GM19324 (cell line): ENCODE measurements around the gene HOXD10.

Experiments
- ATAC-seq: cut with Tn5 transposase; IDR thresholded peaks from one replicate; pipeline ENCODE4 v1.9.1; 2021; ENCODE audit warnings: mild to moderate bottlenecking, moderate library complexity; ENCODE audit not compliant: unreplicated experiment, low FRiP score

Gene HOXD10

GRCh38 chr2:176147210-176147799, 30.7 kb downstream of the HOXD10 start:
- ATAC-seq, result no peak

GRCh38 chr2:176147800-176148496, 31.4 kb downstream of the HOXD10 start:
- no peak for ATAC-seq

GRCh38 chr2:176148751-176149421, 32.3 kb downstream of the HOXD10 start:
- no peak for ATAC-seq

GRCh38 chr2:176149481-176149938, 32.9 kb downstream of the HOXD10 start:
- ATAC-seq, result no peak

GRCh38 chr2:176149939-176150583, 33.5 kb downstream of the HOXD10 start:
- no peak for ATAC-seq

- no peak for ATAC-seq
Measured at GRCh38 chr2:176150584-176151441, 34.2 kb downstream of the HOXD10 start.

- no peak for ATAC-seq
Measured at GRCh38 chr2:176151442-176152287, 35.1 kb downstream of the HOXD10 start, which contains the start of gene HOXD4. Gene HOXD4 (plus strand): TSS chr2:176151550. CDS start chr2:176151634, 84 bp downstream.

- no peak for ATAC-seq
Measured at GRCh38 chr2:176152350-176153181, 36.0 kb downstream of the HOXD10 start.

- no peak for ATAC-seq
Measured at GRCh38 chr2:176154576-176155252, 38.1 kb downstream of the HOXD10 start.

- no peak for ATAC-seq
Measured at GRCh38 chr2:176155356-176156044, 38.9 kb downstream of the HOXD10 start.

- no peak for ATAC-seq
Measured at GRCh38 chr2:176156301-176156806, 39.8 kb downstream of the HOXD10 start.

GRCh38 chr2:176156807-176157498, 40.4 kb downstream of the HOXD10 start, which contains the start of gene HOXD3:
Gene HOXD3 (plus strand): TSS chr2:176157307. CDS start chr2:176169115, 11,808 bp downstream.
- ATAC-seq, result no peak

- no peak for ATAC-seq
Measured at GRCh38 chr2:176157499-176158185, 41.1 kb downstream of the HOXD10 start.

- no peak for ATAC-seq
Measured at GRCh38 chr2:176158186-176158591, 41.6 kb downstream of the HOXD10 start.

GRCh38 chr2:176158855-176159662, 42.5 kb downstream of the HOXD10 start:
- ATAC-seq, result no peak
